COLO829 (cell line): Measurements from ENCODE around the gene TNFRSF25.

Experiments used
- DNase-seq: peaks from one replicate; pipeline ENCODE4 v3.0.0; 2012; ENCODE audit warnings: low spot score

TNFRSF25 gene

DNA sequence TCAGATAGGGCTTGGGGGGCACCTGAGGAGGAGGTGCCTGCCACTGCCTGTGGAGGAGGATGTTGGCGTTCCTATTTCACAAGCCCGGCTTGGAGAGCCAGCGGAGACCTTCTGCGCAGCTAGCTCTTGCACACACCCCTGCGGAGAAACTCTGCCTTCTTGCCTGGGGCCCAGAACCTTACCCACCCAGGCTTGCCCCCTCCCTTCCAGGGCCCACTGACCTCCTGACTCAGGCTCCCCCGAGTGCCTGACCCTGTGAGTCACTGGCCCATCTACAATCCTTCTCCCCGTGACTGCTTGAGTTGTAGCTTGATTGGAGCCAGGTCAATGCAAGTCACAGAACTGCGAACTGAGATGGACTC is 49.7 kb downstream of the TNFRSF25 start:
- DNase-seq: no peak

DNA sequence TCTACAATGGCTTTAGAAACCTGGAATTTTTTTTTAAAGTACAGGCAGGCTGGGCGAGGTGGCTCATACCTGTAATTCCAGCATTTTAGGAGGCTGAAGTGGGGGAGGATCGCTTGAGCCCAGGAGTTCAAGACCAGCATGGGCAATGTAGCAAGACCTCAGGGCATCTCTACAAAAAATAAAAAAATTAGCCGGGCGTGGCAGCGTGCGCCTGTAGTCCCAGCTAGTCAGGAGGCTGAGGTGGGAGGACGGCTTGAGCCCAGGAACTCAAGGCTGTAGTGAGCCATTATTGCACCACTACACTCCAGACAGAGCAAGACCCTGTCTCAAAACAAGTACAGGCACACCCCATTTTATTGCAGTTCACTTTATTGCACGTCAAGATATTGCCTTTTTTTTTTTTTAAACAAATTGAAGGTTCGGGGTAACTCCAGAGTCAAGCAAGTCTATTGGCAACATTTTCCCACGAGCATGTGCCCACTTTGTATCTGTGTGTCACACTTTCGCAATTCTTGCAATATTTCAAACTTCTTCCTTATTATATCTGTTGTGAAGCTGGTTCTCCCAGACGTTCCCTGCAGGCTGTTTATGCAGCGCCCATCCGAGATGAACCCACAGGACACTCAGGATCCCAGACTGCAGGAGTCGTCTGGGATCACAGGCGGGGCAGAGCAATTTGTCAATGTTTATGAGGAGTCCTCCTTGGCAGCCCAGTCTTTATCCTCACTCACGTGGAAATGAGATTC is 50.9 kb downstream of the TNFRSF25 start:
- DNase-seq: no peak

DNA sequence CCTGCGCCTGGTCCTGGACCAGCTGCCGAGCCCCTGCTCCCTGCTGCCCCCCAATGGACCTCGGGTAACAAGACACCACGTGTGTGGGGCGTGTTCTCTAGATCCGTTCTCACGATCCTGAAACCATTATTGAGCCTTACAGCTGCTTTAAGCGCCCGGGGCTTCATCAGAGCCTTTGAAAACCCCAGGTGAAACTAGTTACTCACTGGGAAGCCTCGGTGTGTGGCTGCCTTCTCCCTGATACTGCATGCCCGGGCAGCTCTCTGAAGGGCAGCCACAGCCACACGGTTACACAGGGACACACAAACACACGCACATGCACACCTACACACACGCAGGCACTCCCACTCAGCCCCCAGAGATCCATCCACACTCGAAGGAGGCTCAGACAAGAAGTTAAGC is 51.5 kb downstream of the TNFRSF25 start:
- no peak for DNase-seq

DNA sequence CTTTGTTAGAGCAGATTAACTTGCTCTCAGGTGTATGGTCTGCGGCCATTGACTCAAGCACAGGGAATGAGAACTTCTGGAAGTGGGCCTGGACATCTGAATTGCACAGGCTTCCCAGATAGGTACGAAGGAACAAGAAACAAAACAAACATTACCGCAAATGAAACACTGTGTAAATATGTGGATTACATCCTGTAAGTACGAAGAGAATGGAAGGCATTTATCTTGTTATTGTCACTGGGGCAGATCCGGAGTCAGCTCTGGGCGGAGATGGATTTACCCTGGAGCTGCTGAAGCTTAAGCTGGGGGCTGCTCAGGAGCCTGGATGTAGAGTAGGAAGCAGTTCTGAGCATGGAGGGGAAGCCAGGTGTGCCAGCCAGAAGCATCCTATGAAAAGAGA is 53.1 kb downstream of the TNFRSF25 start:
- no peak for DNase-seq
